GM19193 (cell line): ENCODE results near the gene BCKDHA.

Experiments used
- POLR2A ChIP-seq: IDR thresholded peaks from 4 replicates; pipeline ENCODE4 v1.6.1; 2011; ENCODE audit not compliant: insufficient read depth, insufficient read length; ENCODE audit errors: extremely low read depth

The BCKDHA gene

GRCh38 chr19:41442473-41443355 lies 45.1 kb downstream of the BCKDHA start, which contains the start of gene ERICH4:
ERICH4 (plus strand) TSS chr19:41443156; CDS start chr19:41443170, 14 bp downstream.
- no peak for TF ChIP-seq POLR2A

- TF ChIP-seq POLR2A: no peak
These were observed 46.3 kb downstream of the BCKDHA start for GRCh38 chr19:41443813-41444455.

- TF ChIP-seq POLR2A: no peak
These were observed 48.0 kb downstream of the BCKDHA start for GRCh38 chr19:41445575-41445974.

GRCh38 chr19:41447732-41448332 lies 50.2 kb downstream of the BCKDHA start:
- TF ChIP-seq POLR2A: no peak

GRCh38 chr19:41449079-41449864 lies 51.7 kb downstream of the BCKDHA start:
- no peak for TF ChIP-seq POLR2A

GRCh38 chr19:41449865-41450178 lies 52.2 kb downstream of the BCKDHA start:
- TF ChIP-seq POLR2A: no peak

GRCh38 chr19:41452584-41453275 lies 55.1 kb downstream of the BCKDHA start:
- TF ChIP-seq POLR2A: no peak

- TF ChIP-seq POLR2A: no peak
These were observed 58.3 kb downstream of the BCKDHA start for GRCh38 chr19:41455936-41456335.

GRCh38 chr19:41456342-41456918 lies 58.8 kb downstream of the BCKDHA start:
- TF ChIP-seq POLR2A: no peak

GRCh38 chr19:41457241-41457640 lies 59.6 kb downstream of the BCKDHA start:
- TF ChIP-seq POLR2A: no peak

- TF ChIP-seq POLR2A: no peak
These were observed 64.9 kb downstream of the BCKDHA start for GRCh38 chr19:41462497-41462896.
